ENCODE measurements around the gene AGAP1.

The AGAP1 gene

DNA sequence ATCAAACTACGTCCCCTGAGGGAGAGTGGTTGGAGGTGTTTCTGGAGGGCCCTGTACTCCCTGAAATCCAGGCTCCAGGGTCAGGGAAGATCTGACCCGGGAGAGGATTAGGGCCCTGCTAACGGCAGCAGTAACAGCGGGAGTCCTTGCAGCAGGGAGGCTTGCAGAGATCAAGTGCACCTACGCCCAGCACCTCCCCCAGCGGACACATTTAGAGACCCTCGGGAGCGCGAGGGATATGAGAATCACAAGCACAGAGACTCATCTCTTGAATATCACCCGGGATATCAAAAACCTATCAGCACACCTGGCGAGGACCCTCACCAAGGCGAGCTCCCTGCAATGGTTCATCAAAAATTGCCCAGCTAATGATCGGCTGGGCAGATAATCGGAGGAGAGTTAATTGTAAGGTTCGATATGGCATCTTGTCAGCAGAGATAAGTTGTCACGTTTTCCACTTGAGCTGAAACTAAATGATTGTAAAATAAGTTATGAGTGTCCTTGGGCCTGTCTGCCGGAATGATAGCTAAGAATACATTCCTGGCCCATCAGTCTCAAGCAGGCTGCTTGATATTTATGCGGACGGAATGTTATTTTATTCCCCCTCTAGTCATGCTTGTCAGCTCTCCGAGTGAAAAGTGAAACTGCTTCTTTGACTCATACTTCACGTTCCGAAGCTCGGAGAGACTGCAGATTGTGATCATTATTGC, 464.5 kb downstream of the AGAP1 start:
- no peak for DNase-seq

- no peak for DNase-seq
Measured at GRCh38 chr2:235958931-235959410, 465.1 kb downstream of the AGAP1 start.

GRCh38 chr2:235960011-235960715, 466.3 kb downstream of the AGAP1 start:
- no peak for DNase-seq

DNA sequence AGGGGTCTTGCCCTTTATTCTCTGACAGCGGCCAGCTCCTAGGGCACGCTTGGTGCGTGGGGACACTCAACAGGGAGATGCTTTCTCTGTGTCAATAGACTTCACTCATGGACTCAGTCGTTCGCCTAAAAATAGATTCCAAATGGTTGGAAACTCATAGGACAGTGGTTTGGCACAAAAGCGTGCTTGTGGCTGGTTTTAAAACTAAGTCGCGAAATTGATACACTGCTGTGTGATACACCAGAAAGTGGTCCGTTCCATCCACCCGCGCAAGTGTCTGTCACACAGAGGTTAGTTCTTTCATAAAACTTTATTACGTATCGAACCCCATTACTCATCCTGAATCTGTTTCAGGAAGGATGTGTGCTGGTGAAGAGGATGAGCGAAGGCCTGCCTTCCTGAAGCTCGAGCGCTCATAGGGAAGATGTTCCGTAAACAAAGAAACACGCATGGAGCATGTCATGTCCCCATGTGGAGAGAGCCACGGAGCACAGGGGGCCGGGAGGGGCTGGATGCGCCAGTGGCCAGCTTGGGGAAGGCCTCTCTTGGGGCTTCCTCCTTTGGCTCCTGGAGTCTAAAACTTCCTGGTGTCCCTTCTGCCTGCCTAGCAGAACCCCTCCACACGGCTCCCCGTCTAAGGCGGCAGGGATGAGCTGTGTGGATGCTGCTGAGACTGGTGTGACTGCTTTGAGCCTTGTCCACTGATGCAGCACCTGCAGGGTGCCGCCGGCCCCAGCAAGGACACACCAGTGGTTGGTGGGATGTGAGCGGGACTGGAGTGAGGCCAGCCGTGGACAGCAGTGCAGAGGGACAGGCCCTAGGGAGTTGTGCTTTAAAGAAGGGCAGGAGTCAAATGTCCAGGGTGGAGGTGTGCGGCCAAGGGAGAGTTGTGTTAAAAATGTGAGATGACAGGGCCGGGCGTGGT, 467.1 kb downstream of the AGAP1 start:
- no peak for DNase-seq

GRCh38 chr2:235961711-235962110, 467.9 kb downstream of the AGAP1 start:
- DNase-seq: no peak

DNA sequence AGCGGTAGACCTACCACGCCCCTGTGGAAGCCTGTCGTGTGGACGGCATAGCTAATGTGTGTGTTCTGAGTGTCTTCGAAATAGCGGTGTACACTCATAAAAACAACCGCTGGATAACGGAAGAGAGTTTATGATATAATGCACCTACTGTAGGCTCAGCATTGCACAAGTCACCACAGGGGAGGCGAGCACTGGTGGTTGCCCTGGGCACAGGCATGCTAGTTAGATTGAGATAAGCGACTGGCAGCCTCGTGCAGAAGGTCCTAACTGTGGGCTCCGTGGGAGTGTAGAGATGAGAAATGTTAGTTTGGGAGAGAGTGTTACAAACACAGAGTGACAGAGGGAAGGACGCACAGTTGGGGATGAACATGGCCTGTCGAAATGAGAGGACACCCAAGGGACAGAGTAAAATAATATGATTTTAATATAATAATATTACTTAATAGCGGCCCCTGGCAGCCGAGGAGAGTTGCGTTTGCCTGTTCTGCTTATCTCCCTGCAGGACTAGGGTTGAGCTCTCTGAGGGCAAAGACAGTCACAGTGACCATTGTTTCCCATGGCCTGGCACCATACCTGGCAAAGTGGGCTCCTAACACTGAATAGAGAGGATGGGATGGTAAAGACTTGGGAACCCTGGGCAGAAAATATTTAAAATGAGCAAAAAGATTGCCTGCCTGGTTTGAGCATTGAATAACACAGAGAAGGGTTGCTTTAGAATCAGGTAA, 470.2 kb downstream of the AGAP1 start:
- DNase-seq: no peak

DNA sequence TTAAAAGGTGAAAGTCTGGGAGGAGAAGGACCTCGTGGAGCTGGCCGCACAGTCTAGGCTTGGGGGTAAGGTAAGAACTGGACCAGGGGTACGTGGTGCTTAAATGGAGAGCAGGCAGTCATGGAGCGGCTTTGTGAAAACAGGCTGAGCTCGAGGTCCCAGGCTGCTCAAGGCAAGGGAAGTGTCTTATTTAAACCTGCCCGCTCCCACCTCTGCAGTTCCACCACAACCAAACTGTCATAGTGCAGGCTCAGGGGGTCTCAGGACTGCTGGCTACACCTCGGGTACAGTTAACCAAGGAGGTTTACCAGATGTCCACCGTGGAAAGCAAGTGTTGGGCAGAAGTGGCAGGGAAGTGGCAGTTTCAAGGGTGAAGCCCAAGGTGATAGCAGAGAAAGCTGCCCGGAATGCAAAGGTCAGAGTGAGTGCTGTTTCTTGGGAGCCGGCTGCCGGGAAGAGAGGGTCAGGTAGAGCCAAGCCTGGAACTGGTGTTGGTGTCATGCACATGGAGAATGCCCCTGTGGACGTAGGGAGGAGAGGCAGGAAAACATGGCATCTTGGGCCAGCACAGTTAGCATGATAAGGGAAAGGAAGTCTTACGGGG, 471.0 kb downstream of the AGAP1 start:
- no peak for DNase-seq

- DNase-seq: no peak
Measured at GRCh38 chr2:235966396-235966795, 472.6 kb downstream of the AGAP1 start.

GRCh38 chr2:235966932-235967757, 473.3 kb downstream of the AGAP1 start:
- DNase-seq: no peak

DNA sequence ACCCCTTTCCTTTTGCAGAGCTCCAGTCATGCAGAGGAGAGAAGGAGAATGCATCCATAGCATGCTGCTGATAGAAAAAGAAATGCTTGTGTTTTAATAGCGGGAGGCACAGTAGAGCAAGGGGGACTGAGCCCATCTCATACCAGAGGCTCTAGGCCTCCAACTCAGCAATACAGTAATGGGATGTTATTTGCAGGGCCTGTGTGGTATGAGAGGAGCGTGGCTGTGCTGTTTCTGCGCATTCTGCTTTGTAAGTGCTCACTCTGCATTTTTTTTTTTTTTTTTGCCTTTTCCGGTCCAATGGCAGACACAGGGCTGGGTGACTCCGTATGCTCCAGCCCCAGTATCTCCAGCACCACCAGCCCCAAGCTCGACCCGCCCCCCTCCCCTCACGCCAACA, 474.3 kb downstream of the AGAP1 start:
- no peak for DNase-seq

GRCh38 chr2:235968616-235969324, 474.9 kb downstream of the AGAP1 start:
- DNase-seq: no peak

DNA sequence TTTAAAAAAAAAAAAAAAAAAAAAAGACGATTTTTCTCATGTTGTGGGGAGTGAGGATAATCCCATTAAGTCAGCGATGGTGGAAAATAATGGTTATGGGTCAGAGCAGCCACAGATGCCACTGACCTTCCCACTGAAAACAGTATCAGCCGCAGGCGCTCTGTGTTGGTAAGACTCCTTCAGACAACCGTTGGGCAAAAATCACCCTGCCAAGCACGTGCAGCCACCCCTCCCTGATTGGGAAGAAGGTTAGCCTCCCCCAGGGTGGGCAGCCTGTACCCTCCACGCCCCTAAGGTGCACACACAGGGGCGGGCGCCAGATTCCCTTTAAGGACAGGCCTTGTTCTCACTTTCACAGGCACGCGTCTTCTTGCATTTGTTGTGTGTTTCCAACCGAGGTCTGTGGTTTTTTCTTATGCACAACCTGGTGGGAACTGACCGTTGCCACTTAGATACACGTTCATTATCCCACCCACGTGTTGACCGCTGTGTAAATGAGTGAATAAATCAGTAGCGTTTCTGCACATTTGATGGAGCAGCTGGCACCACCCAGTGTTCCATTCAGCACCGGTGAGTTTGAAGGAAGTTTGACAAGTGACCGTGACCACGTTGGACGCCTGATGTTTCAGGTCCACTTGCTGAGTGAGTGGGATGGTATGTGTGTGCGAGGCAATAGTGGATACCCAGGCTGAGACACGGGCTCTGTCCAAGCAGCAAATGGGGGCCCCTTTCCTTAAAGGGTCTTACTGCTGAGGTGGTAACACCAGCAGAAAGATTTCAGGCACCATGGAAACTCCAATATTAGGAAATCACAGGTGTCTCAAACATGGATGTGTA, 476.6 kb downstream of the AGAP1 start:
- DNase-seq: no peak

DNA sequence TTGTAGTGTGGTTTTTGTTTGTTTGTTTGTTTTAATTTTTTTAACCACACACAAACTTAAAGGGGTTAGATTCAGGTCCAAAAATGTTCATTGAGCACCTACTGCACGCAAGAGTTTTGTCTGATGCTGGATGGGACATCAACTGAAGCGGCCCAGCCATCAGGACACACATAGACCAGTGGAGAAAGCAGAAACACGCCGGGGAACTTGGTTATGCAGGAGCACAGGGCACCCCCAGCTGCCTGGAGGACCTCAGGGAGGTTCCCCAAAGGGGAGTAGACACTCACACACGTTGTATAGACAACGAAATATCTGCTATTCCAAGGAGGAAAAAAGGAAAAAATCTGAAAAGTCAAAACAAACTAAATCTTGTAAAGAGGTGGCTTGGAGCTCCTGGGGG, 482.7 kb downstream of the AGAP1 start:
- DNase-seq: no peak

DNA sequence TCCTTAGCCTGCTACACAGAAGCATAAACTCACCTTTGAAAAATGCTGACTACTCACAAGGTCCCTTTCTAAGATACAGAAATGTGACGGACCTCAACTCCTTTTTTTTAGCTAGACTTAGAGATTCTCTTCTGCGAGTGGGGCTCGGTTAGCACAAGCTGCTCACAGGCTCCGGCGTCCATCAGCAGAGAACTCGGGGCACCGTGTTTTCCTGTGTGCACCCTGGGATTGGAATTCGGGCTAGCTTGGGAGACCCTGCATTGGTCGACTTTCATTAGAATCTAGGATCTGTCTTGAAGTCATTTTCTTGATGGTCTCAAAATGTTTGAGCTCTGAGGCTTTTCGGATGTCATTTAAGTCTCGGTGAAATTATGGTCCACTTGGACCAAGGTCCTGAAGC, 483.1 kb downstream of the AGAP1 start:
- no peak for DNase-seq

DNA sequence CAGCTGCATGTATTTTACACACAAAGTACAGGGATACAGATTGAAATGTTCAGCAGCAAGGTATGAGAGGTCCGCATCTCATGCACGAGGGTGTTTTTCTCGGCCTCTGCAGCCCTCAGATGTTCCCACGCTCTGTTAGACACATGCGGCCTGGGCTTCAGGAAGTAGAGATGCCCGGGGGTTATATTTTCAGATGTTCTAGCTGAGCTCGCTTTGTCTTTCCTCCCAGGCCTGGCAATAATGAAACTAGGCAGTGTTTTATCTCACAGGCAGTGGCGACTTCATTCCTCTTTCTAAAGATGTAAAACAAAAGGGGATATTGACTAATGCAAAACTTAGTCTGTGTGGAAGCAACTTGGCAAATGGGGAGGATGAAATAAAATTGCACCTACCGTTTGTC, 483.6 kb downstream of the AGAP1 start:
- no peak for DNase-seq

DNA sequence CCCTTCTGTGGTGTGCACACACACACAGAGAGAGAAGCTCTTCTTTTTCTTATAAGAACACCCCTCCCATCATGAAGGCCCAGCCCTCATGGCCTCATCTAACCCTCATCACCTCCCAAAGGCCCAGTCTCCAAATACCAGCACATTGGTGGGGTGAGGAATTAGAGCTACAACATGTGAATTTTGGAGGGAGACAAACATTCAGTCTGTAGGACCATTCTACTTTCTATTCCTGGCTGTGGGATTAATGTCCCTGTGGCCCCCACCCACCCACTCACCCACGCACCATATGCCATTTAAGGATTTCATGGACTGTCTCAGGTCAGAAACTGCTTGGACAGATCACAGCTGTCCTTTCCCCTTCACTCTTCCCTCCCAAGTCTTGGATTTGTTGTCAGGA, 484.2 kb downstream of the AGAP1 start:
- no peak for DNase-seq

GRCh38 chr2:235979037-235979436, 485.2 kb downstream of the AGAP1 start:
- no peak for DNase-seq

GRCh38 chr2:235979753-235980435, 486.1 kb downstream of the AGAP1 start:
- no peak for DNase-seq

DNA sequence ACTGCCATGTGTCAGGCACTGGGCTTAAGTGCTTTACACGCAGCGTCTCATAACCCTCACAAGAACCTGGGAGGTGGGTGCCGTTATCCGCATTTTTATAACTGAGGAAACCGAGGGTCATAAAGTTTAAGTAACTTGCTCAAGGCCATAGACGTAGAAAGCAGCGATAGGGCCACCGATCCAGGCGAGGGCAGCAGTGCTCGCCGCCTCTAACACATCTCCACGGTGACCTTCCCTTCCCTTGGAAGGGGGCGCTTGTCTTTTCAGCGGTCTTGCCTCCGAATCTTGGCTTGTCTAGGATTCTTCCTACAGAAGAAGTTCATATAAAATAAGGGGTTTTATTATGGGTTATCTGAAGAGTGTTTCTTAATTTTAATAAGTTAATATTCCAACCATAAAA, 487.8 kb downstream of the AGAP1 start:
- DNase-seq: no peak
